DMS153 (cell line): Measurements from ENCODE around the gene FBXO17.

Experiments used
- DNase-seq: peaks from one replicate; lab custom pipeline; 2025; lab: John Stamatoyannopoulos, UW

Gene FBXO17

DNA sequence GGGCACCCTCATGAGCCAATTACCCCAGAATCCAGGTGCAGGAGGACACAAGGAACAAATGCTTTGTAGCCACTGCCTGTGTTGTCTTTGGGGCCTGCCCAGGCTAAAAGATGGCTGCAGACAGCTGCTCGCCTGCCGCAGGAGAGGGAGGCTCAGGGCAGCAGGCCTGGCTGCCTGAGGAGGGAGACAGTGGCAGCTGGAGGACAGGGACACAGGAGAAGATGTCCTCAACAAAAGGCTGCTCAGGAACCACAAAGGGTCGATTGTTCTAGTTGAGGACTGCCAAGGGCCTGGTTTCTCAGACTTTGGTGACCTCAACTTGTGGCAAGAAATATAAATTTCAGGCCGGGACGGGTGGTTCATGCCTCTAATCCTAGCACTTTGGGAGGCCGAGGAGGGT, 83.8 kb downstream of the FBXO17 start:
- DNase-seq = no peak
